K562 (cell line): Measurements from ENCODE around the gene ALG5. TPM values are rescaled to one million over a fixed set of nuclear protein-coding genes. Genes with fewer than 3 reads are reported as not detected.

Source experiments
- ATAC-seq: fragments of 200-7000 bp; cut with Tn5 transposase; 3 replicates; pipeline ENCODE4 v1.9.1; 2020; ENCODE audit warnings: moderate library complexity
- BruUV-seq: library from RNA; stranded (reverse); fragments of 400-500 nt; replicated peaks from 2 replicates; lab custom pipeline; 2021; lab: Mats Ljungman, UMichigan
- CTCF ChIA-PET: fragments of 300-600 bp; formaldehyde crosslinking; extraction: SDS; loops from one replicate; lab custom pipeline; 2021; ENCODE audit warnings: low intra/inter-chr PET ratio; lab: Yijun Ruan, JAX
- POLR2A ChIA-PET: fragments of 300-600, 350-650 bp; sonication (Branson Sonifier 250); formaldehyde crosslinking; extraction: SDS; loops from one replicate; lab custom pipeline; 2021; ENCODE audit warnings: antibody characterized with exemption, inconsistent platforms; lab: Yijun Ruan, JAX
- DNase-seq, 4 experiments: peaks; one replicate each; pipeline versions ENCODE4 v3.0.0 to v3.0.0-alpha.2; 2011 to 2018; ENCODE audit warnings: low spot score in 3 of 4, mixed read lengths in 3 of 4; ENCODE audit errors: extremely low read depth in 1 of 4
- FAIRE-seq: peaks from 2 replicates; lab custom pipeline; 2011; peaks lifted over from hg19 to GRCh38; lab: Jason Lieb, UNC
- H2AFZ ChIP-seq: 2 replicates; pipeline ENCODE4 v1.6.0; 2011; ENCODE audit warnings: low read depth, low read length, control low read depth, inconsistent platforms
- H3K27ac ChIP-seq: fragments of 200-600 bp; 3 replicates; pipeline ENCODE4 v1.8.0; 2011; ENCODE audit warnings: low read depth, mild to moderate bottlenecking, control low read depth, inconsistent platforms, low read length, moderate library complexity, mixed read lengths; ENCODE audit errors: extremely low read depth
- H3K27me3 ChIP-seq, 2 experiments: fragments of 300-600 bp in 1 of 2; 2 replicates in 1 of 2; 3 replicates in 1 of 2; pipeline versions ENCODE4 v1.6.0 to v1.8.0; 2011; ENCODE audit warnings: inconsistent platforms in 2 of 2, low read length in 2 of 2, mild to moderate bottlenecking in 1 of 2, mixed read lengths in 1 of 2, moderate library complexity in 1 of 2; ENCODE audit not compliant: control insufficient read depth in 2 of 2, insufficient read depth in 2 of 2
- H3K36me3 ChIP-seq: fragments of 300-600 bp; 3 replicates; pipeline ENCODE4 v1.8.0; 2011; ENCODE audit warnings: mild to moderate bottlenecking, low read length, inconsistent platforms; ENCODE audit not compliant: control insufficient read depth, insufficient read depth
- H3K4me1 ChIP-seq, 2 experiments: fragments of 200-600 bp in 1 of 2; replicated peaks in 1 of 2; 2 replicates in 1 of 2; 3 replicates in 1 of 2; pipeline versions ENCODE4 v1.5.1 to v1.8.0; 2011; ENCODE audit warnings: inconsistent platforms in 2 of 2, low read length in 2 of 2, mild to moderate bottlenecking in 1 of 2, mixed read lengths in 1 of 2, moderate library complexity in 1 of 2; ENCODE audit not compliant: control insufficient read depth in 2 of 2, insufficient read depth in 2 of 2
- H3K4me2 ChIP-seq: 2 replicates; pipeline ENCODE4 v1.6.1; 2011; ENCODE audit warnings: low read length, control low read depth, inconsistent platforms, mixed read lengths; ENCODE audit not compliant: insufficient read depth
- H3K4me3 ChIP-seq: fragments of 200-600 bp; sonication (generic), shearing (Covaris generic); 2 replicates; pipeline ENCODE4 v1.5.1; 2016; ENCODE audit warnings: control low read depth, inconsistent platforms
- H3K79me2 ChIP-seq: fragments of 200-600 bp; 3 replicates; pipeline ENCODE4 v1.8.0; 2011; ENCODE audit warnings: low read length, inconsistent platforms; ENCODE audit not compliant: control insufficient read depth, insufficient read depth
- H3K9ac ChIP-seq, 2 experiments: 2 replicates each; pipeline versions ENCODE4 v1.6.0 to v1.6.1; 2011; ENCODE audit warnings: low read depth in 2 of 2, low read length in 2 of 2, control low read depth in 1 of 2, inconsistent platforms in 1 of 2, mild to moderate bottlenecking in 1 of 2, mixed read lengths in 1 of 2; ENCODE audit not compliant: insufficient read depth in 1 of 2
- H3K9me1 ChIP-seq: one replicate; pipeline ENCODE4 v1.6.0; 2011; ENCODE audit warnings: inconsistent platforms, mild to moderate bottlenecking, low read length, moderate library complexity; ENCODE audit not compliant: control insufficient read depth, insufficient read depth
- H3K9me3 ChIP-seq: replicated peaks from 2 replicates; pipeline ENCODE4 v1.5.1; 2011; ENCODE audit warnings: low read depth, low read length, inconsistent platforms; ENCODE audit not compliant: control insufficient read depth, insufficient read depth
- H4K20me1 ChIP-seq: replicated peaks from 2 replicates; pipeline ENCODE4 v1.6.1; 2011; ENCODE audit warnings: low read length, inconsistent platforms, mixed read lengths; ENCODE audit not compliant: control insufficient read depth, insufficient read depth
- CLOCK ChIP-seq: fragments of 250-450 bp; sonication (Bioruptor Pico); IDR thresholded peaks from 2 replicates; pipeline ENCODE4 v1.4.0; 2020; ENCODE audit warnings: mild to moderate bottlenecking, moderate library complexity, borderline replicate concordance
- E2F3 ChIP-seq: fragments of 250-450 bp; sonication (Bioruptor Pico); IDR thresholded peaks from 2 replicates; pipeline ENCODE4 v1.4.0; 2020; ENCODE audit warnings: mild to moderate bottlenecking
- ERF ChIP-seq: fragments of 450-650 bp; formaldehyde crosslinking; IDR thresholded peaks from 2 replicates; pipeline ENCODE4 v1.4.0; 2020; ENCODE audit warnings: mild to moderate bottlenecking, mixed read lengths
- EZH2 ChIP-seq: IDR thresholded peaks from 2 replicates; pipeline ENCODE4 v1.6.1; 2012; ENCODE audit warnings: low read depth, mild to moderate bottlenecking, inconsistent platforms, low read length, borderline replicate concordance
- HMG20B ChIP-seq: fragments of 250-450 bp; sonication (Bioruptor Pico); IDR thresholded peaks from 2 replicates; pipeline ENCODE4 v1.5.0; 2021; ENCODE audit warnings: mild to moderate bottlenecking
- ILF3 ChIP-seq: fragments of 450-650 bp; IDR thresholded peaks from 2 replicates; pipeline ENCODE4 v1.6.1; 2018; ENCODE audit warnings: antibody characterized with exemption, mild to moderate bottlenecking, moderate library complexity, borderline replicate concordance
- MAFK ChIP-seq: IDR thresholded peaks from 2 replicates; pipeline ENCODE4 v1.6.1; 2011; ENCODE audit warnings: low read length, improper control_type of control experiment
- NELFE ChIP-seq: IDR thresholded peaks from 2 replicates; pipeline ENCODE4 v1.6.1; 2011; ENCODE audit warnings: mild to moderate bottlenecking; ENCODE audit not compliant: insufficient read depth, insufficient read length
- PHF20 ChIP-seq: fragments of 450-650 bp; IDR thresholded peaks from 2 replicates; pipeline ENCODE4 v1.6.1; 2018; ENCODE audit not compliant: partially characterized antibody
- RBM14 ChIP-seq: fragments of 200-400 bp; formaldehyde crosslinking; IDR thresholded peaks from 2 replicates; pipeline ENCODE4 v1.6.1; 2018; ENCODE audit warnings: low read depth, mild to moderate bottlenecking, low read length, moderate library complexity, borderline replicate concordance; ENCODE audit not compliant: insufficient read depth
- TRIM28 ChIP-seq: fragments of 450-650 bp; IDR thresholded peaks from 2 replicates; pipeline ENCODE4 v1.6.1; 2017
- ZKSCAN1 ChIP-seq: fragments of 150-350 bp; IDR thresholded peaks from 2 replicates; pipeline ENCODE4 v1.6.1; 2016; ENCODE audit warnings: low read depth, low read length
- ZNF124 ChIP-seq: sonication (generic); formaldehyde crosslinking; IDR thresholded peaks from 2 replicates; pipeline ENCODE4 v1.8.1; 2022; ENCODE audit warnings: missing genetic modification reagents
- ZNF408 ChIP-seq: fragments of 250-450 bp; sonication (Bioruptor Pico); IDR thresholded peaks from 2 replicates; pipeline ENCODE4 v1.4.0; 2020; ENCODE audit warnings: low read depth, mild to moderate bottlenecking, moderate library complexity
- ZSCAN29 ChIP-seq: fragments of 450-650 bp; IDR thresholded peaks from 2 replicates; pipeline ENCODE4 v1.6.1; 2017
- WGBS: fragments of 100-300 bp; shearing (Covaris generic); methylation state at CpG from one replicate; pipeline ENCODE4 v1.1.6; 2016; ENCODE audit warnings: low coverage, mixed read lengths; ENCODE audit not compliant: insufficient coverage; ENCODE audit errors: missing lambda C conversion rate; 5-methylcytosine and 5-hydroxymethylcytosine counted together
- in situ Hi-C: fragments of 300-500 bp; cut with MboI; formaldehyde crosslinking; loops from 4 replicates; pipeline ENCODE4 v1.15.0; 2018; ENCODE audit warnings: inconsistent platforms, mixed read lengths
- intact Hi-C: fragments of 100-400 bp; cut with micrococcal nuclease; formaldehyde crosslinking; loops from 2 replicates; pipeline ENCODE4 v1.14.2; 2022
- polyA plus RNA-seq, 8 experiments: library from polyadenylated mRNA; depleted of rRNA in 4 of 8; stranded (reverse) in 5 of 8; unstranded in 3 of 8; fragments of >200 nt; fragmentation: Nextera tagmentation in 2 of 8; fragmentation: Illumina TruSeq in 1 of 8; extraction: Ambion mirVana in 2 of 8; extraction: Trizol in 1 of 8; gene quantifications; 2 replicates each; pipeline versions ENCODE4 v1.2.1 to v1.2.3, GENCODE V29; 2011 to 2014; ENCODE audit warnings: inconsistent platforms in 1 of 8, missing spikeins in 1 of 8
- total RNA-seq, 7 experiments: library from RNA; depleted of rRNA in 6 of 7; stranded (reverse); fragments of >200 nt in 6 of 7; fragmentation: Illumina TruSeq in 2 of 7; extraction: Trizol in 2 of 7; gene quantifications; 2 replicates each; pipeline versions ENCODE4 v1.2.1 to v1.2.3, GENCODE V29; 2011 to 2021; ENCODE audit warnings: low replicate concordance in 1 of 7

ALG5 gene
- total and polyA plus RNA-seq, 9 of the 15 experiments (the other 6 are each of a cell fraction or from before 2014, with no cell fraction given) = 33.6 to 80.5 (median 48.2) TPM

- no peaks in the 10 kb centered on the region for H3K9me3 ChIP-seq
- no peaks in the 10 kb centered on the region for H3K79me2 ChIP-seq
- no peaks in the 10 kb centered on the region for H3K27me3 ChIP-seq
- BruUV-seq = no TSS peak
- POLR2A ChIA-PET = no interaction called here
- peaks cover 62% of the 10 kb centered on the region for H3K36me3 ChIP-seq
- H3K4me3 ChIP-seq = no peak overlapping the region
- H3K9ac ChIP-seq = no peak overlapping the region
- FAIRE-seq (no peak), DNase-seq (no peak)
- H3K4me1 ChIP-seq = no peaks in the 10 kb centered on the region
- TF ChIP-seq HMG20B (no peak), ZSCAN29 (no peak), ZKSCAN1 (no peak), PHF20 (no peak), TRIM28 (no peak), E2F3 (CRISPR knock-in tag) (no peak), EZH2 (no peak), ERF (CRISPR knock-in tag) (no peak), ZNF408 (CRISPR knock-in tag) (no peak), RBM14 (no peak), ILF3 (no peak), MAFK (no peak), ZNF124 (no peak), NELFE (no peak), CLOCK (CRISPR knock-in tag) (no peak)
- TF ChIP-seq, all 486 proteins: peak for 0
- 90% methylated on average over 2 of the region's 2 CpGs for WGBS
- Histone ChIP-seq H3K4me2 (no peak overlapping the region), H4K20me1 (no peaks in the 10 kb centered on the region), H3K9me1 (no peaks in the 10 kb centered on the region), H2AFZ (no peak overlapping the region), H3K27ac (no peak overlapping the region)
- ATAC-seq = no peak
- CTCF ChIA-PET = no interaction called here
- in situ Hi-C loops (no loop called here), intact Hi-C loops (no loop called here)
Measured at GRCh38 chr13:37027639-37028038, 28.5 kb upstream of the ALG5 start.
